ENCODE data around the gene IDH3G.

Gene IDH3G

GRCh38 chrX:153792368-153792767 lies 1.8 kb downstream of the IDH3G start:
- TF ChIP-seq MAX (IDR thresholded peaks at IDR 0.05) (no peak), CEBPB (IDR thresholded peaks at IDR 0.05) (no peak), ZBTB7A (IDR thresholded peaks at IDR 0.05; ENCODE audit: low read depth) (no peak), REST (IDR thresholded peaks at IDR 0.05; ENCODE audit: low read depth) (no peak), USF1 (IDR thresholded peaks at IDR 0.05) (no peak), TCF12 (IDR thresholded peaks at IDR 0.05; ENCODE audit: low read depth) (no peak)

GRCh38 chrX:153791104-153791852 lies 2.9 kb downstream of the IDH3G start:
- no peak for TF ChIP-seq MAX (IDR thresholded peaks at IDR 0.05)
- no peak for TF ChIP-seq TEAD4 (IDR thresholded peaks at IDR 0.05)
- no peak for TF ChIP-seq CREB1 (IDR thresholded peaks at IDR 0.05; ENCODE audit: low read depth)

- TF ChIP-seq EGR1 (IDR thresholded peaks at IDR 0.05) = no peak
- no peak for TF ChIP-seq CEBPB (IDR thresholded peaks at IDR 0.05)
- no peak for TF ChIP-seq ZBTB7A (IDR thresholded peaks at IDR 0.05; ENCODE audit: low read depth)
- TF ChIP-seq NFIC (IDR thresholded peaks at IDR 0.05) = no peak
- no peak for TF ChIP-seq USF1 (IDR thresholded peaks at IDR 0.05)
- TF ChIP-seq TAF1 (IDR thresholded peaks at IDR 0.05; ENCODE audit: low read depth) = no peak
- TF ChIP-seq TEAD4 (IDR thresholded peaks at IDR 0.05) = no peak
- TF ChIP-seq CREB1 (IDR thresholded peaks at IDR 0.05; ENCODE audit: low read depth) = no peak
- no peak for TF ChIP-seq YY1 (IDR thresholded peaks at IDR 0.05; ENCODE audit: low read depth)
- no peak for TF ChIP-seq MAX (IDR thresholded peaks at IDR 0.05)
- no peak for TF ChIP-seq REST (IDR thresholded peaks at IDR 0.05; ENCODE audit: low read depth)
- no peak for TF ChIP-seq TCF12 (IDR thresholded peaks at IDR 0.05; ENCODE audit: low read depth)
- TF ChIP-seq RAD21 (IDR thresholded peaks at IDR 0.05; ENCODE audit: low read depth) = no peak
- TF ChIP-seq EP300 (IDR thresholded peaks at IDR 0.05; ENCODE audit: borderline replicate concordance) = no peak
Measured at GRCh38 chrX:153789654-153790053, 4.5 kb downstream of the IDH3G start.

GRCh38 chrX:153786669-153787068 lies 7.5 kb downstream of the IDH3G start:
- TF ChIP-seq YY1 (IDR thresholded peaks at IDR 0.05; ENCODE audit: low read depth) (no peak), FOXM1 (IDR thresholded peaks at IDR 0.05; ENCODE audit: borderline replicate concordance, low read depth) (no peak), TEAD4 (IDR thresholded peaks at IDR 0.05) (no peak), EP300 (IDR thresholded peaks at IDR 0.05; ENCODE audit: borderline replicate concordance) (no peak), ZBTB7A (IDR thresholded peaks at IDR 0.05; ENCODE audit: low read depth) (no peak), TAF1 (IDR thresholded peaks at IDR 0.05; ENCODE audit: low read depth) (no peak), CREB1 (IDR thresholded peaks at IDR 0.05; ENCODE audit: low read depth) (no peak), TCF12 (IDR thresholded peaks at IDR 0.05; ENCODE audit: low read depth) (no peak), RAD21 (IDR thresholded peaks at IDR 0.05; ENCODE audit: low read depth) (no peak), EGR1 (IDR thresholded peaks at IDR 0.05) (no peak), MAX (IDR thresholded peaks at IDR 0.05) (no peak)

GRCh38 chrX:153784325-153784967 lies 9.7 kb downstream of the IDH3G start:
- no peak for TF ChIP-seq CREB1 (IDR thresholded peaks at IDR 0.05; ENCODE audit: low read depth)
- no peak for TF ChIP-seq ZBTB7A (IDR thresholded peaks at IDR 0.05; ENCODE audit: low read depth)
- no peak for TF ChIP-seq USF1 (IDR thresholded peaks at IDR 0.05)
- no peak for TF ChIP-seq TCF12 (IDR thresholded peaks at IDR 0.05; ENCODE audit: low read depth)
- no peak for TF ChIP-seq RAD21 (IDR thresholded peaks at IDR 0.05; ENCODE audit: low read depth)
- no peak for TF ChIP-seq FOXM1 (IDR thresholded peaks at IDR 0.05; ENCODE audit: borderline replicate concordance, low read depth)
- TF ChIP-seq TAF1 (IDR thresholded peaks at IDR 0.05; ENCODE audit: low read depth) = no peak
- TF ChIP-seq NFIC (IDR thresholded peaks at IDR 0.05) = no peak
- TF ChIP-seq YY1 (IDR thresholded peaks at IDR 0.05; ENCODE audit: low read depth) = no peak
- TF ChIP-seq EGR1 (IDR thresholded peaks at IDR 0.05) = no peak
- no peak for TF ChIP-seq CEBPB (IDR thresholded peaks at IDR 0.05)
- no peak for TF ChIP-seq REST (IDR thresholded peaks at IDR 0.05; ENCODE audit: low read depth)

Data from Ishikawa (cell line).